Progenitor cell of endocrine pancreas (in vitro differentiated cells): ENCODE data around the gene UBR3. TPM values are rescaled to one million over a fixed set of nuclear protein-coding genes. Genes with fewer than 3 reads are reported as not detected.
"Not testable (repeated sequence)": the region's sequence is repeated elsewhere in the genome, so short reads cannot be mapped to it uniquely, and the experiment has no call there.

Experiments
- DNase-seq: peaks from one replicate; pipeline ENCODE4 v3.0.0; 2021; ENCODE audit warnings: low spot score; ENCODE audit not compliant: unreplicated experiment
- H3K27ac Mint-ChIP-seq: 2 replicates; pipeline ENCODE4 v1.8.0; 2021; ENCODE audit warnings: mild to moderate bottlenecking, moderate library complexity, mixed read lengths
- H3K27me3 Mint-ChIP-seq: 2 replicates; pipeline ENCODE4 v1.8.0; 2021; ENCODE audit warnings: mixed read lengths
- H3K36me3 Mint-ChIP-seq: 2 replicates; pipeline ENCODE4 v1.8.0; 2022; ENCODE audit warnings: mixed read lengths; ENCODE audit not compliant: insufficient read depth
- H3K4me1 Mint-ChIP-seq: 2 replicates; pipeline ENCODE4 v1.8.0; 2021; ENCODE audit warnings: low read depth, mixed read lengths
- H3K4me3 Mint-ChIP-seq: 2 replicates; pipeline ENCODE4 v1.8.0; 2021; ENCODE audit warnings: low read depth, mild to moderate bottlenecking, moderate library complexity, mixed read lengths
- H3K9me3 Mint-ChIP-seq: 2 replicates; pipeline ENCODE4 v1.8.0; 2021; ENCODE audit warnings: low read depth, mixed read lengths
- CTCF ChIP-seq: fragments of 200-600 bp; sonication (generic); IDR thresholded peaks from one replicate; pipeline ENCODE4 v1.5.0; 2021; ENCODE audit warnings: antibody characterized with exemption, mild to moderate bottlenecking; ENCODE audit not compliant: unreplicated experiment
- total RNA-seq: library from RNA; stranded (reverse); gene quantifications from 2 replicates; pipeline ENCODE4 v1.2.1, GENCODE V29; 2021

UBR3 gene
- total RNA-seq, 1 donor from 2014 or later: 36.9 TPM

- Mint-ChIP-seq H3K9me3 (peaks cover 20% of the 10 kb centered on the region), H3K27me3 (peaks cover 8% of the 10 kb centered on the region), H3K4me3 (no peak overlapping the region), H3K4me1 (no peaks in the 10 kb centered on the region), H3K36me3 (peaks cover 7% of the 10 kb centered on the region), H3K27ac (no peak overlapping the region)
- TF ChIP-seq CTCF: no peak
- DNase-seq: no peak
Observed at GRCh38 chr2:170121689-170122088, 294.4 kb downstream of the UBR3 start.

- H3K27me3 Mint-ChIP-seq: peaks cover 8% of the 10 kb centered on the region
- TF ChIP-seq CTCF: no peak
- H3K4me1 Mint-ChIP-seq: no peaks in the 10 kb centered on the region
- H3K4me3 Mint-ChIP-seq: no peak overlapping the region
- DNase-seq: no peak
- H3K27ac Mint-ChIP-seq: no peak overlapping the region
- H3K36me3 Mint-ChIP-seq: peaks cover 8% of the 10 kb centered on the region
- H3K9me3 Mint-ChIP-seq: peaks cover 24% of the 10 kb centered on the region
Observed at GRCh38 chr2:170122883-170123547, 295.8 kb downstream of the UBR3 start.

DNA sequence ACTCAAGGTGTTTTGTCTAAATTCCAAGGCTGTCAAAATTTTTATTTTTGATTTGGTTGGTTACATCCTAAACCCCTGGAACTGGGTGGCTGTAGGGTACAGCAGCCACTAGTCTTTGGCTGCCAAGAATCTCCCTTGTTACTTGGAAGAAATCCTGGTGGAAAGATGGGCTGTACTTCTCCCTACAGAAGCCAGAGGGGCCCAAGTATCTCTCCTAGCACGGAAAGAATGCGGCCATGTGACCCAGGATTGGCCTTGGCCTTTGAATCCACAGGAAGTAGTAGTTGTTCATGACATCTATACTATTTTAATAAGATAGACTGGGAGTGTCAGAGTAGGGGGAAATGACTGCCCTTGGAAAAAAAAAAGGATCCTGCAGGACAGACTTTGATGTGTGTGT, 296.3 kb downstream of the UBR3 start:
- H3K27me3 Mint-ChIP-seq: peaks cover 10% of the 10 kb centered on the region
- peaks cover 8% of the 10 kb centered on the region for H3K36me3 Mint-ChIP-seq
- H3K9me3 Mint-ChIP-seq: peaks cover 23% of the 10 kb centered on the region
- no peak overlapping the region for H3K27ac Mint-ChIP-seq
- H3K4me1 Mint-ChIP-seq: no peaks in the 10 kb centered on the region
- no peak for TF ChIP-seq CTCF
- no peak for DNase-seq
- H3K4me3 Mint-ChIP-seq: no peak overlapping the region

- H3K36me3 Mint-ChIP-seq, DNase-seq, H3K4me1 Mint-ChIP-seq, H3K27ac Mint-ChIP-seq, H3K4me3 Mint-ChIP-seq: not testable (repeated sequence)
- H3K27me3 Mint-ChIP-seq: peaks cover 13% of the 10 kb centered on the region
- peaks cover 15% of the 10 kb centered on the region for H3K9me3 Mint-ChIP-seq
Observed at GRCh38 chr2:170126138-170126728, 299.0 kb downstream of the UBR3 start.

Other genes starting within 250 kb of the UBR3 start
- 62.1 and 66.5 TPM in 2 replicates for gene PPIG, start 243.1 kb upstream of the UBR3 start, total RNA-seq
- gene CFAP210, start 133.0 kb upstream of the UBR3 start, total RNA-seq: 1.2 and 1.6 TPM in 2 replicates
- gene PHOSPHO2, start 133.0 kb upstream of the UBR3 start, total RNA-seq: 13.5 and 17.3 TPM in 2 replicates
- gene KLHL23, start 93.6 kb upstream of the UBR3 start, total RNA-seq: 50.1 and 56.9 TPM in 2 replicates
- gene SSB, start 28.6 kb upstream of the UBR3 start, total RNA-seq: 139 and 141 TPM in 2 replicates
- gene METTL5, start 2.5 kb upstream of the UBR3 start, total RNA-seq: 42.3 and 43.3 TPM in 2 replicates